Calu3 (cell line): ENCODE data around the gene MLYCD. TPM values are rescaled to one million over a fixed set of nuclear protein-coding genes. Genes with fewer than 3 reads are reported as not detected.

Source experiments
- BruUV-seq: library from RNA; stranded (reverse); fragments of 400-500 nt; replicated peaks from 2 replicates; lab custom pipeline; 2021; lab: Mats Ljungman, UMichigan
- CTCF ChIA-PET: fragments of 300-600 bp; sonication (Branson Sonifier 250); formaldehyde crosslinking; loops from one replicate; lab custom pipeline; 2022; ENCODE audit warnings: antibody characterized with exemption; lab: Charles Lee
- DNase-seq: peaks from one replicate; pipeline ENCODE4 v3.0.0; 2022
- H3K27ac Mint-ChIP-seq: one replicate; pipeline ENCODE4 v1.8.0; 2022; ENCODE audit warnings: mixed read lengths; ENCODE audit not compliant: unreplicated experiment
- H3K27me3 Mint-ChIP-seq: one replicate; pipeline ENCODE4 v1.8.0; 2022; ENCODE audit warnings: mixed read lengths; ENCODE audit not compliant: unreplicated experiment
- H3K36me3 Mint-ChIP-seq: one replicate; pipeline ENCODE4 v1.8.0; 2022; ENCODE audit warnings: mild to moderate bottlenecking, moderate library complexity, mixed read lengths; ENCODE audit not compliant: insufficient read depth, unreplicated experiment
- H3K4me1 Mint-ChIP-seq: one replicate; pipeline ENCODE4 v1.8.0; 2022; ENCODE audit warnings: mild to moderate bottlenecking, low read depth, mixed read lengths; ENCODE audit not compliant: unreplicated experiment
- H3K4me3 Mint-ChIP-seq: one replicate; pipeline ENCODE4 v1.8.0; 2022; ENCODE audit warnings: mild to moderate bottlenecking, low read depth, moderate library complexity, mixed read lengths; ENCODE audit not compliant: unreplicated experiment
- H3K9me3 Mint-ChIP-seq: one replicate; pipeline ENCODE4 v1.8.0; 2022; ENCODE audit warnings: low read depth, mixed read lengths; ENCODE audit not compliant: unreplicated experiment
- CTCF ChIP-seq: fragments of 200-600 bp; IDR thresholded peaks from one replicate; pipeline ENCODE4 v1.8.0; 2022; ENCODE audit warnings: antibody characterized with exemption; ENCODE audit not compliant: unreplicated experiment
- intact Hi-C: fragments of 100-400 bp; cut with micrococcal nuclease; formaldehyde crosslinking; loops from one replicate; pipeline ENCODE4 v1.10.0; 2022; ENCODE audit not compliant: unreplicated experiment
- total RNA-seq: library from RNA; stranded (reverse); gene quantifications from 2 replicates; pipeline ENCODE4 v1.2.3, GENCODE V29; 2022

The MLYCD gene
- total RNA-seq, 1 experiment from 2014 or later: 10.3 TPM

GRCh38 chr16:83928341-83929055 lies 29.6 kb downstream of the MLYCD start:
- TF ChIP-seq CTCF: no peak
- no peak overlapping the region for H3K27ac Mint-ChIP-seq
- H3K4me3 Mint-ChIP-seq: no peak overlapping the region
- intact Hi-C loops: no loop called here
- peaks cover 12% of the 10 kb centered on the region for H3K4me1 Mint-ChIP-seq
- peaks cover 18% of the 10 kb centered on the region for H3K36me3 Mint-ChIP-seq
- H3K9me3 Mint-ChIP-seq: no peaks in the 10 kb centered on the region
- CTCF ChIA-PET: no interaction called here
- no TSS peak for BruUV-seq
- DNase-seq: no peak
- no peaks in the 10 kb centered on the region for H3K27me3 Mint-ChIP-seq

GRCh38 chr16:83929811-83930555 lies 31.1 kb downstream of the MLYCD start:
- BruUV-seq: no TSS peak

GRCh38 chr16:83930730-83931500 lies 32.0 kb downstream of the MLYCD start:
- no TSS peak for BruUV-seq
- Mint-ChIP-seq H3K4me1 (peaks cover 23% of the 10 kb centered on the region), H3K27ac (no peak overlapping the region), H3K27me3 (peaks cover 17% of the 10 kb centered on the region), H3K36me3 (peaks cover 26% of the 10 kb centered on the region), H3K9me3 (no peaks in the 10 kb centered on the region), H3K4me3 (no peak overlapping the region)
- CTCF ChIA-PET: no interaction called here
- DNase-seq: no peak
- no peak for TF ChIP-seq CTCF
- intact Hi-C loops: no loop called here

More at GRCh38 chr16:83929811-83930555, 31.1 kb downstream of the MLYCD start:
- no peak for TF ChIP-seq CTCF
- intact Hi-C loops: no loop called here
- DNase-seq: no peak
- H3K9me3 Mint-ChIP-seq: no peaks in the 10 kb centered on the region
- H3K27me3 Mint-ChIP-seq: peaks cover 8% of the 10 kb centered on the region
- peaks cover 17% of the 10 kb centered on the region for H3K4me1 Mint-ChIP-seq
- peaks cover 28% of the 10 kb centered on the region for H3K36me3 Mint-ChIP-seq
- H3K27ac Mint-ChIP-seq: no peak overlapping the region
- CTCF ChIA-PET: interaction anchor here (0.6 kb wide), 1 partner anchor 10 kb away, joined by 5 read pairs; no protein-coding TSS in a partner anchor
- no peak overlapping the region for H3K4me3 Mint-ChIP-seq

GRCh38 chr16:83931556-83931955 lies 32.6 kb downstream of the MLYCD start:
- peaks cover 24% of the 10 kb centered on the region for H3K27me3 Mint-ChIP-seq
- H3K9me3 Mint-ChIP-seq: no peaks in the 10 kb centered on the region
- CTCF ChIA-PET: no interaction called here
- no peak overlapping the region for H3K4me3 Mint-ChIP-seq
- peaks cover 22% of the 10 kb centered on the region for H3K36me3 Mint-ChIP-seq
- intact Hi-C loops: no loop called here
- no peak for TF ChIP-seq CTCF
- no peak for DNase-seq
- no TSS peak for BruUV-seq
- H3K4me1 Mint-ChIP-seq: peaks cover 19% of the 10 kb centered on the region
- peak overlapping the region; percentile 29 for H3K27ac Mint-ChIP-seq
